GM21717 (cell line): ENCODE data around the gene TSPAN3.

Source experiments
- ATAC-seq: cut with Tn5 transposase; IDR thresholded peaks from one replicate; pipeline ENCODE4 v1.9.1; 2021; ENCODE audit warnings: mild to moderate bottlenecking, moderate library complexity; ENCODE audit not compliant: unreplicated experiment

TSPAN3 gene

GRCh38 chr15:77012868-77013267, 58.0 kb downstream of the TSPAN3 start:
- ATAC-seq, result no peak

GRCh38 chr15:77012117-77012712, 58.7 kb downstream of the TSPAN3 start:
- ATAC-seq, result no peak

- ATAC-seq, result no peak
Observed at GRCh38 chr15:77010857-77011256, 60.1 kb downstream of the TSPAN3 start.

GRCh38 chr15:77010312-77010686, 60.6 kb downstream of the TSPAN3 start:
- no peak for ATAC-seq

- no peak for ATAC-seq
Observed at GRCh38 chr15:77009646-77010311, 61.1 kb downstream of the TSPAN3 start.

GRCh38 chr15:77009176-77009575, 61.7 kb downstream of the TSPAN3 start:
- no peak for ATAC-seq

GRCh38 chr15:77004189-77004588, 66.7 kb downstream of the TSPAN3 start:
- no peak for ATAC-seq

- ATAC-seq, result peak; percentile 81
Observed at GRCh38 chr15:77002954-77003912, 67.7 kb downstream of the TSPAN3 start.

- ATAC-seq, result no peak
Observed at GRCh38 chr15:77002436-77002835, 68.5 kb downstream of the TSPAN3 start.

GRCh38 chr15:77001966-77002365, 68.9 kb downstream of the TSPAN3 start:
- ATAC-seq, result no peak

- no peak for ATAC-seq
Observed at GRCh38 chr15:77001351-77001750, 69.6 kb downstream of the TSPAN3 start.

- no peak for ATAC-seq
Observed at GRCh38 chr15:76999996-77000395, 70.9 kb downstream of the TSPAN3 start.

- no peak for ATAC-seq
Observed at GRCh38 chr15:76998663-76999285, 72.1 kb downstream of the TSPAN3 start.

GRCh38 chr15:76996526-76997401, 74.1 kb downstream of the TSPAN3 start:
- no peak for ATAC-seq

GRCh38 chr15:76996076-76996525, 74.8 kb downstream of the TSPAN3 start:
- no peak for ATAC-seq

GRCh38 chr15:76994971-76995945, 75.7 kb downstream of the TSPAN3 start, which contains the start of gene PSTPIP1:
PSTPIP1 (plus strand) TSS chr15:76995126; CDS start chr15:76995574, 448 bp downstream.
- peak; percentile 45 for ATAC-seq

- ATAC-seq, result no peak
Observed at GRCh38 chr15:76994496-76994895, 76.4 kb downstream of the TSPAN3 start.

GRCh38 chr15:76994001-76994400, 76.9 kb downstream of the TSPAN3 start:
- no peak for ATAC-seq
